Measurements from ENCODE around the gene EFHC1. TPM values are rescaled to one million over a fixed set of nuclear protein-coding genes. Genes with fewer than 3 reads are reported as not detected.

The EFHC1 gene
- total RNA-seq, 4 donors from 2014 or later: 17.1 to 28.4 (median 19.5) TPM

DNA sequence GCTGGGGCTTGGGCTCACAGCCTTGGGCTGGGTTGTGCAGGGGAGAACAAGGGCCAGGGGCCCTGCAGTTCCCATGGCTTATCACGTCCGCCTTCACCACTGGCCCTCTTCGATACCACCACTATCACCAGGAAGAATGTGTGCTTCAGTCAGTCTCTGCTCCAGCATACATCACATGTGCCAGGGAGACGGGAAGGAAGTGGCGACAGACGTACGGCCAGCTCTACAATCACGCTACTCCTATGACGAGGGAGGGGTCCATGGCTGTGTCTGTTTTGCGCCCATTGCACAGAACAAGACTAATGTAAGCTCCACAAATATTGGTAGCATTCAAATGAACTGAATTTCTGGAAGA lies 84.6 kb downstream of the EFHC1 start:
- H3K9me3 ChIP-seq: no peaks in the 10 kb centered on the region
- no peak overlapping the region for H3K4me3 ChIP-seq
- DNase-seq: no peak
- H3K4me1 ChIP-seq: peaks cover 12 to 37% (median 28%) of the 10 kb centered on the region in 4 donors
- intact Hi-C loops (cut with DNase I; ENCODE audit: low total_unique reads): loop anchor here (10.0 kb wide), 2 partner anchors 80 to 160 kb away; partner anchors contain the start of gene EFHC1
- H3K27me3 ChIP-seq: no peaks in the 10 kb centered on the region
- peaks cover 0 to 21% (median 5%) of the 10 kb centered on the region in 4 donors for H3K36me3 ChIP-seq
- TF ChIP-seq POLR2A (IDR thresholded peaks at IDR 0.05): no peak
- TF ChIP-seq, protein P1, sequence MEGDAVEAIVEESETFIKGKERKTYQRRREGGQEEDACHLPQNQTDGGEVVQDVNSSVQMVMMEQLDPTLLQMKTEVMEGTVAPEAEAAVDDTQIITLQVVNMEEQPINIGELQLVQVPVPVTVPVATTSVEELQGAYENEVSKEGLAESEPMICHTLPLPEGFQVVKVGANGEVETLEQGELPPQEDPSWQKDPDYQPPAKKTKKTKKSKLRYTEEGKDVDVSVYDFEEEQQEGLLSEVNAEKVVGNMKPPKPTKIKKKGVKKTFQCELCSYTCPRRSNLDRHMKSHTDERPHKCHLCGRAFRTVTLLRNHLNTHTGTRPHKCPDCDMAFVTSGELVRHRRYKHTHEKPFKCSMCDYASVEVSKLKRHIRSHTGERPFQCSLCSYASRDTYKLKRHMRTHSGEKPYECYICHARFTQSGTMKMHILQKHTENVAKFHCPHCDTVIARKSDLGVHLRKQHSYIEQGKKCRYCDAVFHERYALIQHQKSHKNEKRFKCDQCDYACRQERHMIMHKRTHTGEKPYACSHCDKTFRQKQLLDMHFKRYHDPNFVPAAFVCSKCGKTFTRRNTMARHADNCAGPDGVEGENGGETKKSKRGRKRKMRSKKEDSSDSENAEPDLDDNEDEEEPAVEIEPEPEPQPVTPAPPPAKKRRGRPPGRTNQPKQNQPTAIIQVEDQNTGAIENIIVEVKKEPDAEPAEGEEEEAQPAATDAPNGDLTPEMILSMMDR (IDR thresholded peaks at IDR 0.05): no peak
- no peak for TF ChIP-seq EP300 (IDR thresholded peaks at IDR 0.05; ENCODE audit: low read depth)
- no peak for TF ChIP-seq POLR2AphosphoS5 (IDR thresholded peaks at IDR 0.05)
- WGBS, 2 donors (ENCODE audit: low coverage in 1 of 2): 55% methylated on average over 10 of the region's 10 CpGs; no CpG with 5 or more reads in 1 of the 2 donors
- in situ Hi-C loops (cut with MboI; ENCODE audit: low pct_ligation_motif_present in 1 of 4, low pct_unique_long_range_greater_than_20kb in 1 of 4, low sequenced_read_pairs in 3 of 4): no loop called here
- H3K27ac ChIP-seq: peak overlapping the region; percentile 63 to 82 (median 72)

DNA sequence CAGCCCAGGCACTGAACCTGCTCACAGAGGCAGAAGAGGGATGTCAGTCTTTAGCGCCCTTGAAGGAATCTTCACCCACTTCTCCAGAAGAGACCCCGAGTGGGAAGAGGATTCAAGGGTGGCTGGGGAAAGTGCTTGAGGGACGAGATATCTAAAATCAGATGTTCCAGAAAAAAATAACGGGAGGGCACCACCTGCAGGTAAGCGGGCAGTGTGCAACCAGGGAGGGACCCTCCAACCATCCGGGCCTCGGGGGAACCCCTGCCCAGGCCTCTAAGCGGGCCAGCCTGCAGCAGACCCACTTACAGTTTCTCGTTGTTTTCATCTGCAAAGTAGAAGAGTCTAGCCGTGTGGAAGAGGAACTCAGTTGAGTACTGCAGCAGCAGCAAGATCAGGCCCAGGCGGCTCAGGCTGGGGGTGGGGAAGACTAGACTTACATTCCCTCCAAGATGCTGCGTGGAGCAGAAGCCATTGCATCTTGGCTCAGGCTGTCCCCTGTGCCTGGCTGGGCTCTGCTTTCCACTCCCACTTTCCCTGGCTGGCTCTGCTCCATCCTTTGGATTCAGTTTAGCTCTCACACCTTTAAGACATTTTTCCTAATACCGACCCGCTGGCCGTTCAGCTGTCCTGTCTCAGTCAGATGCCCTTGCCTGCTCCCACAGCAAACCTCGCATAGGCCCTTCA lies 85.7 kb downstream of the EFHC1 start:
- Histone ChIP-seq H3K27me3 (no peaks in the 10 kb centered on the region), H3K4me3 (no peak overlapping the region), H3K27ac (peak overlapping the region in 1 of 4 donors; percentile 82), H3K9me3 (no peaks in the 10 kb centered on the region), H3K36me3 (peaks cover 0 to 21% (median 5%) of the 10 kb centered on the region in 4 donors), H3K4me1 (peaks cover 12 to 37% (median 28%) of the 10 kb centered on the region in 4 donors)
- intact Hi-C loops (cut with DNase I; ENCODE audit: low total_unique reads) (loop anchor here (10.0 kb wide), 2 partner anchors 81 to 159 kb away; partner anchors contain the start of gene EFHC1), in situ Hi-C loops (cut with MboI; ENCODE audit: low pct_ligation_motif_present in 1 of 4, low pct_unique_long_range_greater_than_20kb in 1 of 4, low sequenced_read_pairs in 3 of 4) (no loop called here)
- 86% methylated on average over 16 of the region's 16 CpGs; no CpG with 5 or more reads in 1 of the 2 donors for WGBS, 2 donors (ENCODE audit: low coverage in 1 of 2)
- TF ChIP-seq POLR2A (IDR thresholded peaks at IDR 0.05): no peak
- no peak for TF ChIP-seq EP300 (IDR thresholded peaks at IDR 0.05; ENCODE audit: low read depth)
- no peak for TF ChIP-seq POLR2AphosphoS5 (IDR thresholded peaks at IDR 0.05)
- TF ChIP-seq, protein P1 (IDR thresholded peaks at IDR 0.05): no peak
- DNase-seq: no peak

DNA sequence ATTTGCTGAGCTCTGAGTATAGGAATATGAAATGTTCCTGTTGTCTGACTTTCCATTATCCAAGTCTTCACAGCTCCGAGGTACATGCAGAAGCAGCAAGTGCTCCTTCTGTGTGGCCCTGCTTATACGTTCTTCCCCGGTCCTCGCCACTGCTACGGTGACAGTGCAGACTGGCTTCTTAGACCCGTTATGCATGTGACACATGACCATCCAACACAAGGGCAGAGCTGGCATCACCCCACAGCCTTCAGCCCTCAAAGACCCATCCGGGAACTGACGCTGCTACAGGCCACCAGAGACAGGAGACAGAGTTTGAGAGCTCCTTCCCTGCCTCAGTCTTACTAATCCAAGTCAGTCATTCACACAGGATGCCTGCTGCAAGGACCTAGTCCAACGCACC lies 86.3 kb downstream of the EFHC1 start:
- in situ Hi-C loops (cut with MboI; ENCODE audit: low pct_ligation_motif_present in 1 of 4, low pct_unique_long_range_greater_than_20kb in 1 of 4, low sequenced_read_pairs in 3 of 4) (no loop called here), intact Hi-C loops (cut with DNase I; ENCODE audit: low total_unique reads) (loop anchor here (10.0 kb wide), 2 partner anchors 82 to 158 kb away; partner anchors contain the start of gene EFHC1)
- Histone ChIP-seq H3K4me3 (no peak overlapping the region), H3K36me3 (peaks cover 0 to 21% (median 5%) of the 10 kb centered on the region in 4 donors), H3K27me3 (no peaks in the 10 kb centered on the region), H3K4me1 (peaks cover 12 to 41% (median 28%) of the 10 kb centered on the region in 4 donors), H3K9me3 (no peaks in the 10 kb centered on the region), H3K27ac (no peak overlapping the region)
- 80 to 100% methylated on average over 2 to 9 of the region's 9 CpGs for WGBS, 2 donors (ENCODE audit: low coverage in 1 of 2)
- DNase-seq: no peak
- TF ChIP-seq POLR2AphosphoS5 (IDR thresholded peaks at IDR 0.05): no peak
- TF ChIP-seq, protein P1 (IDR thresholded peaks at IDR 0.05): no peak
- no peak for TF ChIP-seq POLR2A (IDR thresholded peaks at IDR 0.05)
- TF ChIP-seq EP300 (IDR thresholded peaks at IDR 0.05; ENCODE audit: low read depth): no peak

DNA sequence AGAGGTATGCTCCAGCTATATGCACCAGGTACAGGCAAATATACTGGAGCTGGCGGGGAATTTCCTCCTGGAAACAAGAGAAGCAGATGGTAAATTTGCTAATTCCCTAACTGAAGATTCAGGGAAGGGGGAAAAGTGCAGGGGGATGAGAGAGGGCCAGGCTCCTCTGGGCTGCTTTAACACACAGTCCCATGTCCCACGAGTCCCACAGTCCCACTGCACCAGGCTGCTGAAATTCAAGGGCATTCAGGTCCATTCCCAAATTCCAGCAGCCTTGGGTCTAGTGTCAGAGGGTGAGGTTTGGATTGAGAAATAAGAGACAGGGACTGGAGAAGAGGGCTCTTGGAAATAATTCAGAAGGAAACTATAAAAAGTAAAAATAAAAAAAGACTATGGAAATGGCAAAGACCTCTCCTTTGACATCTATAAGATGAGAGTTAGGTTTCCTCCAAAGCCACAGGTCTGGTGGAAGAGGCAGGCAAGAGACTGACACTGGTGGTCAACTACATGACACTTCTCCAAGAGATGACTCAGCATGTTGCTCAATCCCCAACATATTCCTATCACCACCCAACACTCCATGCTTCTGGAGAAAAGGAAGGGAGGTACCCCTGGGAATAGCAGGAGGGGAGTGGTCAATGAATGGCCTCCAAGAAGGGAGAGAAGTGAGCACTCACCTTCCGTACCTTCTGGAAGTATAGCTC lies 87.6 kb downstream of the EFHC1 start:
- DNase-seq: no peak
- TF ChIP-seq EP300 (IDR thresholded peaks at IDR 0.05; ENCODE audit: low read depth): no peak
- TF ChIP-seq POLR2AphosphoS5 (IDR thresholded peaks at IDR 0.05): no peak
- WGBS, 2 donors (ENCODE audit: low coverage in 1 of 2): 90 to 100% methylated on average over 1 to 3 of the region's 3 CpGs
- H3K36me3 ChIP-seq: peaks cover 0 to 15% (median 5%) of the 10 kb centered on the region in 4 donors
- H3K9me3 ChIP-seq: no peaks in the 10 kb centered on the region
- in situ Hi-C loops (cut with MboI; ENCODE audit: low pct_ligation_motif_present in 1 of 4, low pct_unique_long_range_greater_than_20kb in 1 of 4, low sequenced_read_pairs in 3 of 4): no loop called here
- H3K27ac ChIP-seq: no peak overlapping the region
- H3K27me3 ChIP-seq: no peaks in the 10 kb centered on the region
- intact Hi-C loops (cut with DNase I; ENCODE audit: low total_unique reads): loop anchor here (10.0 kb wide), 2 partner anchors 83 to 157 kb away; partner anchors contain the start of gene EFHC1
- peaks cover 17 to 52% (median 31%) of the 10 kb centered on the region in 4 donors for H3K4me1 ChIP-seq
- H3K4me3 ChIP-seq: no peak overlapping the region

Measured in transverse colon (tissue), 4 donors.